DMS 273 (cell line): ENCODE data around the gene SLAIN1.
"Not testable (repeated sequence)": the region's sequence is repeated elsewhere in the genome, so short reads cannot be mapped to it uniquely, and the experiment has no call there.

Experiments
- DNase-seq: peaks from one replicate; lab custom pipeline; 2025; ENCODE audit not compliant: unreplicated experiment; lab: John Stamatoyannopoulos, UW

Gene SLAIN1

DNA sequence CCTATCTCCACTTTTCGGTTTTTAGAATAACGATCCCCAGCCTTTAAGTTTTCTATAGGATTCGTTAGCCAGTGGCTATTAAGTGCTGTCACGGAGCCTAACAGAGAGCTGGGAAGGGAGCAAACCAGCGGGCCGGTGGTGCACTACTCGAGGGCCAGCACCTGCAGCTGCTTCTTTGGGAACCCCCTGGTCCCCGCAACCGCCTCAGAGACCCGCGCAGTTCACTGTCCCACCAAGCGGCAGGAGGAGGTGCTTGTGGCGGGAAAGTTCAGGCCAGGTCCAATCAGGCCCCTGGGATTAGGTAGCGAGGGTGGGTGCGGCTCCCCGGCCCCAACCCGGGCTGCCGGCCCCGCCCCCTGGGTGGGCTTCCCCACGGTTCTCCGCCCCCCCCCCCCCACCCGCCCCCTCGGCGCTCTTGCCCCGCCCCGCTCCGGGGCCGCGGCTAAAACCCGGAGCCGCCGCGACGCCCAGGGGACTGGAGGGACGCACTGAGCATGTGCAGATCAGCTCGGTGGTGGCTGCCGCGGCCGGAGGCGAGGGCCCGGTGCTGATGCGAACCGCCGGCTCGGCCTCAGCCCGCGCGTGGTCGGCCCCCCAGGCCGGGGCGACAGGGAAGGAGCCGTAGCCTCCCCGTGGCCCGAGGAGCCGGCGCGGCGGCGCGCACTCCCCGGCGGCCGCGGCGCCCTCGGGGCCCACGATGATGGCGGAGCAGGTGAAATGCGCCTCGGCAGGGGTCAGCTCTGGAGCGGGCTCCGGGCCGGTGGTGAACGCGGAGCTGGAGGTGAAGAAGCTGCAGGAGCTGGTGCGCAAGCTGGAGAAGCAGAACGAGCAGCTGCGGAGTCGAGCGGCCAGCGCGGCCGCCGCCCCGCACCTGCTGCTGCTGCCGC, at the start of gene SLAIN1:
TSS of gene SLAIN1 (plus strand) at position 471 of the 887 bp plus-strand sequence. CDS start at position 698, 227 bp downstream.
- DNase-seq, result peak; percentile 90

DNA sequence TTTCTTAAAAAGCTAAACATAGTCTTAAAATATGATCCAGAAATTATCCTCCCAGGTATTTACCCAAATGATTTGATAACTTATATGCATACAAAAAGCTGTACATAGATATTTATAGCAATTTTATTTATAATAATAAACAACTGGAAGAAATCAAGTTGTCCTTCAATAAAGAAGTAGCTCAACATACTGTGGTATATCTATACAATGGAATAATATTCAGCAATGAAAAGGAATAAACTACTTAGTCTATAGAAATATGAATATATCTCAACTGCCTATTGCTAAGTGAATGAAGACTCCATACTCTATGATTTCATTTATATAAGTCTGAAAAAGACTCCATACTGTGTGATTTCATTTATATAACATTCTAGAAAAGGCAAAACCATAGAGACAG, 47.1 kb upstream of the SLAIN1 start:
- no peak for DNase-seq

DNA sequence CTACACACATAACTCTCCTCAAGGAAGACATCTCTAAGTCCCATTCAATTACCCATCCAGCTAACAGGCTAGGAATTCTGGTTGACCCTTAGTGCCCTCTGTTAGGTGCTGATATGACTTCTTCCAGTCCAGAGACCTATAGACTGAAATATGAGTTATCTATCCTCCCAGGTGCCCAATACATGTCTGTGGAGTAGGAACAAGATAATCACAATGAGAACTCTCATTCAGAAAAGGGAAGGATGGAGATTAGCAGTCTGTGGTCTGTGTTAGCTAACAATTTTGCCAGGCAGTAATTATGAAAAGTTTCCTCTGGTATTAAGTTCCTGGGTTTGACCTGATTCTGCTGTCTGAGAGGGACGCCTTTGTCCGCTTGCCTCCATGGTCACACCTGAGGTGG, 44.2 kb upstream of the SLAIN1 start:
- no peak for DNase-seq

DNA sequence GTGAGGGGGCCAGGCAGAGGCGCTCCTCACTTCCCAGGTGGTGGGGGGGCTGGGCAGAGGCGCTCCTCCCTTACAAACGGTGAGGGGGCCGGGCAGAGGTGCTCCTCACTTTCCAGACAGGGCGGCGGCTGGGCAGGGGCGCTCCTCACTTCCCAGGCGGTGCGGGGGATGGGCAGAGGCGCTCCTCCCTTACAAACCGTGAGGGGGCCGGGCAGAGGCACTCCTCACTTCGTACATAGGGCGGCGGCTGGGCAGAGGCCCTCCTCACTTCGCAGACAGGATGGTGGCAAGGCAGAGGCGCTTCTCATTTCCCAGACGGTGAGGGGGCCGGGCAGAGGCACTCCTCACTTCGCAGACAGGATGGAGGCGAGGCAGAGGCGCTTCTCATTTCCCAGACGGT, 37.5 kb upstream of the SLAIN1 start:
- not testable (repeated sequence) for DNase-seq

DNA sequence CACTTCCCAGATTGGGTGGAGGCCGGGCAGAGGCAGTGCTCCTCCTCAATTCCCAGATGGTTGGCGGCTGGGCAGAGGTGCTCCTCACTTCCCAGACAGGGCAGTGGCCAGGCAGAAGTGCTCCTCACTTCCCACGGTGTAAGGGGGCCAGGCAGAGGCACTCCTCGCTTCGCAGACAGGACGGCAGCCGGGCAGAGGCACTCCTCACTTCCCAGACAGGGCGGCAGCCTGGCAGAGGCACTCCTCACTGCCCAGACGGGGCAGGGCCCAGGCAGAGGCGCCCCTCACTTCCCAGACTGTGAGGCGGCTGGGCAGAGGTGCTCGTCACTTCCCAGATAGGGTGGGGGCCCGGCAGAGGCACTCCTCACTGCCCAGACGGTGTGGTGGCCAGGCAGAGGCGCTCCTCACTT, 36.6 kb upstream of the SLAIN1 start:
- no peak for DNase-seq

DNA sequence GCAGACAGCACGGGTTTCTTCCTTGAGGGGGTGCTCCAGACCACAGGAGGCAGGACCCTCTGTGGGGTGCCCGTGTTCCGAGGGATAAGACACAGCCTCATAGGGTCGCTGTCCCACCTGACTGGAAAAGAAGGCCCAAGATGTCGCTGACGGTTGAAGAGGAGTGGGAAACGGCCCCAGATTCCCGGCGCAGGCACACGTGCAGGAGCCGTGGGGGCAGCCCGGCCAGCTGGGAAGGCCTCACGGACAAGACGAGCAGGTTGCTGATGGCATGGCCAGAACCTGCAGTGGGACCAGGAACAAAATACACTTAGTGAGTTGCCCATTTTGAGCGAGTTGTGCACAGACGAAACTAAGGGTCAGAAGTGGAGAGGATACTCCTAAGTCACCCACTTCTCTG, 35.2 kb upstream of the SLAIN1 start:
- DNase-seq, result not testable (repeated sequence)

DNA sequence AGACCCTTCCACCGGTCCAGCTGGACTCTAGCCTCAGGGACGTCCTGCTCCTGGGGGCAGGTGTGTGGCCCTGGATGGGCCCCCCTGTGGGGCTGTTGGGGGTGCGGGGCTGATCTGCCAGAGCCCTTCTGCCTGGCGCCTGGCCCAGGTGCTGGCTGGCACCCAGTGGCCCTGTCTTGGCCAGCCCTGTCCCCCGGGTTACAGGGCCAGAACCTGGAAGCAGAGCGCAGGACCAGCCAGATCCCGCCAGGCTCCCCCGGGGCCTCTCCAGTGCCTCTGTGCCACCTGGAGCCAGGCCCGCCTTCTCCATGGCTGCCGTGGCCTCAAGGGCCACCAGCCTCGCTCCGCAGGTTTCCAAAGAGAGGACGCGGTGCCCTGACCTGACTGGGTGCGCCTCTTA, 34.7 kb upstream of the SLAIN1 start:
- not testable (repeated sequence) for DNase-seq

DNA sequence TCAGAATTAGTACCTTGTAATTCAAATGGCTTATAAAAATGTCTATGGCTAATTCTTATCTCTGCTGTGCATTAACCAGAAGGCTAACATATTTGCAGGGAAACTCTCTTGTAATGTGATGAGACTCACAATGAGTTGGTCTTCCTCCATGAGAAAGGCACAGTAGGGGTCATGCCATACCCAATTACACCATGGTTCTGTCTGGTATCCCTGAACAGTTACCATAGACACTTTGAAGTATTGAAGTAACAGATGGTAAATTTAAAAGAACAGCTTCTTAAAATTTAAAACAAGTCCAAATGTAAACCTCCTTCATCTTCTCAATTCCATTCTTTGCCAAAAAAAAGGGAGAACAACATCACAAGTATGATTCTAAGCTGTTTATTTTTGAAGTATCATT, 22.6 kb upstream of the SLAIN1 start:
- DNase-seq, result peak; percentile 49

DNA sequence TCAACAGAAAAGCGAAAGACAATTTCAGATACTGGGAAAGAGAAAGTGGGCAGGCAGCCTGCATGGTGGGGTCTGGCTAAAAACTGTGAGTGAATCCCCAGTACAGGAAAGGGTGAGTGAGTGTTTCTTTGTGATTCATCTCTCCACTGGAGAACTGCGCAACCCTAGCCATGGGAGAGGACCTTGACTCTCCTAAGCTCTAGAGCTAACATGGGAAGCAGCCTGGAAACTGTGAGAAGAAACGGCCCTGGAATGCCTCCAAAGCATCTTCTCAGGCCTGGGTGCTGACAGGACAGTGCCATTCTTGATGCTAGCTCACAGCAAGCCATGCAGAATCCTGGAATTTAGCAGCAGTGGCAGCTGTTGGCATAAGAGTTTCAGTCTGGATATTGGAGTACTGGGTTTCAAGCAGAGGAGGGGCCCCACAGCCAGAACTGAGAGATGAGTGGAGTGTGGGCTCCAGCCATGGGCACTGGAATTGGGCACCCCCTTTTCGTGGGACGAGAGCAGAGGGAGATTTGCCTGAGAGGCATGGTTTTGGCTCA, 18.7 kb upstream of the SLAIN1 start:
- no peak for DNase-seq

DNA sequence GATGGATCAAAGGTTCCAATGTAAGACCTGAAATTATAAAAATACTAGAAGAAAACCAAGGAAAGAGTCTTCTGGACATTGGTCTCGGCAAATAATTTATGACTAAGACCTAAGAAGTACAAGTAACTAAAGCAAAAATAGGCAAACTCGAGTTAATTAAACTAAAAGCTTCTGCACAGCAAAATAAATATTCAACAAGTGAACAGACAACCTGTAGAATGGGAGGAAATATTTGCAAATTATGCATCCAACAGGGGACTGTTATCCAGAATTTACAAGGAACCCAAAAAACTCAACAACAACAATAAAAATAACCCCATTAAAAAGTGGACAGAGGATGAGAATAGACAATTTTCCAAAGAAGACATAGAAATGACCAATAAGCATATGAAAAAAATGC, 9.7 kb upstream of the SLAIN1 start:
- DNase-seq, result no peak

DNA sequence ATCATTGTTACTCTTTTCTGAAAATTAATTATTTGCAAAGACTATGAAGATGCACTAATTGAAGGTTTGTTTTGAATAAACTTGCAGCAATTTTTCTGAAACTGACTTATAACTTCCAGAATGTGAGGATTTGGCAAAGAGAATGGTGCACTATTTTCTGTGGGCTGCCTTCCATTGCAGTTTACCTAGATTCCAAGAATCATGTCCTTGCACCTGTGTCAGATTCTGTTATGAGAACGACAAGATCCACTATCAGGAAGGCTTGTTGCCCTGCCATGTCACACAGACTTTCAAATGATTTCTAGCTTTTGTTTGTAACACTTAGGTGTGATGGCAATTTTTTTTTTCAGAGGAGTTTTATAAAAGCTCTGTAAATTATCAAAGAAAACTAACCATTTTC, 5.6 kb upstream of the SLAIN1 start:
- no peak for DNase-seq

DNA sequence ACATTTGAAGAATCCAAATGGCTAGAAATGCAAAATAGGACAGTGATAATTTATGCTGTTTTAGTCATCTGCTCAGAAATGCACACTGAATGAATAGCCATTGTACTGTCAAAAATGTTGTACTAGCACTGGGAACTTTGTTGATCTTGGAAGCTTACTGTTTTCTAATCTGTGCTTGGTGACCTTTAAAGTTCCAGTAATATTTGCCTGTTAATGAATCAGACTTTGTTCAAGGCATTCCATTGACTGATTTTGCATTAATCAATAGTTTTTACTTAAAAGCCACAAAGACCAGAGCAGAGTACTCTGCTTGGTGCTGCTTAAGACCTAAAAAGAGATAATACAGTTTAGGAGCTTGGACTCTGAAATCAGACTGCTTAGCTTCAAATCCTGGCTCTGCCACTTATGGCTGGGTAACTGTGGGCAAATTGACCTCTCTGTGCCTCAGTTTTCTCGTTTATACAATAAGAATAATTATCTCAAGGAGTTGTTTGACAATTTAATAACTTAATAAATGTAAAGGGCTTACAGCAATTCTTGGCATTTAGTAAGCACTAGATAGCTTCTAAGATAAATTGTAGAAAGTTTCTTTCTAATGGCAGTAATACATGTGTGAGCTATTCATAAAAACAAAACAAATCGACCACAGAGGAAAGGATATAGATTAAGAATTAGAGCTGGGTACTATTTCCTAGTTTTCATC, 4.6 kb upstream of the SLAIN1 start:
- no peak for DNase-seq

DNA sequence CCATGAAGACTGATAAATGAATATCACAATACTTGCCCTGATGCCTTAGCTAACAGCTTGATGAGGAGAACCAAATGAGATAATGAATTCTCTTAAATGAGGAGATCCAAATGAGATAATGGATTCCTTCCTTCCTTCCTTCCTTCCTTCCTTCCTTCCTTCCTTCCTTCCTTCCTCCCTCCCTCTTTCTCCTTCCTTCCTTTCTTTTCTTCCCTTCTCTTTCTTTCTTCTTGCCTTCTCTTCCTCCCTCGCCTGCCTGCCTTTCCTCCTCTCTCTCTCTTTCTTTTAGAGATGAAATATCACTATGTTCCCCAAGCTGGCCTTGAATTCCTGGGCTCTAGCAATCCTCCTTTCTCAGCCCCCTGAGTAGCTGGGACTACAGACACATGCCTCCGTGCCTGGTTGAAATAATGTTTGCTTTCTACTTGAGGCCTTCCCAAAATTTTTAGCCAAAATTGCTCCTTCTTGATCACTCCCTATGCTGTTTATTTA, 4.0 kb upstream of the SLAIN1 start:
- DNase-seq, result no peak

DNA sequence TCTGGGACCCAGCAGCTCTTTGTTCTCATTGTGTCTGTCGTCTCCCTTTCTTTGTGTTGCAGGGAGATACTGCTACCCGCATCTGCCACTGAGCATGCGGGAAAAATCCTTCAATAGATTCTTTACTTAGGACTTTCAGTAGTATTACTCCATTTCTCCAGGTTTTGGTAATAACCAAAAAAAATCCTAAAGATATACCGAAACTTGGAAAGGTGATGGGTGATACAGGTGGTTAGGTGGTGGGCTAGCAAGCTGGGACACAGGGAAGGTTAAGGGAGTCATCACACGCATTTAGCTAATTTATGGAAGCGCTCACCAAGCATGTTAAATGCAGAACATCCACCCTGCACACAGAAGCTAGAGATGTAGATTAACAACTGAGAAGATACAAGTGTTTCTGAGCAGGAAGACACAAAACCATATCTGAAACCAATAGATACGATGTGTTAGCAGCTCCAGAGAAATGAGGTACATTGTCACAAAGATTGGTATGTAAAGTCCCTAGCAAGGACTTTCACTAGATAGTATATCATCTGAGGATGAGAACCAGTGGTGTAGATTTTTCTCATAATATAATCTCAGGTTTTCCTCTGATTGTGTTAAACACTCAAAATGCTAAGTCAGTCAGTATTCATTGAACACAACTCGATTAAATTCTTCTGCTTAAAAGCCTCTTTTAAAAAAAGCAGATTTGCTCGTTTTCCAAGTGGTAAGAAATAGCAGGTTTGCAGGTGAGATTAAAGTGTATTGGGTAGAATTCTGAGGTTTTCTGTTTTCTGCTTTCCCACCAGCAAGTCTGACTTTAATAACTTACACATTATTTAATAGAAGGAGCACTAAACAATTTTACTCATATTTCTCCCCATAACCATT, 1.2 kb upstream of the SLAIN1 start:
- peak; percentile 9 for DNase-seq

DNA sequence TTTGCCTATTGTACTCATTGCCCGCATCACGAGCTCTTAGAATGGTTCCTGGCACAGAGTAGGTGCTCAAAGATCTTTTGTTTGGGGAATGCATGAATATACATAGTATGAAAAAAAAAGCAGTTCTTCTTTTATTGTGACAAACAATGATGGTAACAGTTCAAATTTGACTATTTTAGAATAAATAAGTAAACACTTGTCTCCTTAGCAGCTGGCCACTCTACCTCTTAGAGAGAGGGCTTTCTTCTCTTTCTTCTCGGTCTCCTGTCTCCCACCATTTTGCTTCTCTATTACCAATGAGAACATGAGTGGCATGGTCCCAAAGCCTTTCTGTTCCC, 639 bp upstream of the SLAIN1 start:
- peak; percentile 49 for DNase-seq

DNA sequence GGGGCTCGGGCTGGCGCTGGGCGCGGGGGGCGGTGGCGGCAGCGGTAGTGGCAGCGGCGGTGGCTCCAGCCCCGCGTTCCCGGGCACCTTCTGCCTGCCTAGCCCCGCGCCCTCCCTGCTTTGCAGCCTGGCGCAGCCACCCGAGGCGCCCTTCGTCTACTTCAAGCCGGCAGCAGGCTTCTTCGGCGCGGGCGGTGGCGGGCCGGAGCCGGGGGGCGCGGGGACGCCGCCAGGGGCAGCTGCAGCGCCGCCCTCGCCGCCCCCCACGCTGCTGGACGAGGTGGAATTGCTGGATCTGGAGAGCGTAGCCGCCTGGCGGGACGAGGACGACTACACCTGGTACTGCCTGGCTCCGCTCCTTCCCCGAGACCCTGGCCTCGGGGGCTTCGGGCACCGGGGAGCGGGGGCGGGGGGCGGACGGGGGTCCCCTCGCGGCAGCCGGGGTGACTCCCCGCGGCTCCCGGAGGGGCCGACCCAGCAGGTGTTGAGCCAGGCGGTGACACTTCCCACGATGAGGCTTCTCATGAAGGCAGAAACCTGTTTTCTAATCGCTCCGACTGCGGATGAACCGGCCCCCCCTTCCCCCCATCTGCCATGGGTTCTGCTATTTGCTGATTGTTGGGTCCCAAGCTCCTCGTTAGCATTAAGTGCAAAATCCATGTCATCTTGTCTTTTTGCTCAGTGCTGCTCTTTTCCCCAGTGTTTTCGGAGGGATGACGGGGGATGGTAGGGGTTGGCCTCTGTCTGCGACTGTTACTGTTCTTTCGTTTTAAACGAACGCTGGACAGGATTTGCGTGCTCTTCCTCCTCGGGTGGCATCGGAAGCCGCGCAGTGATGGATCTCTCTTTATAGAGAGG, 943 bp downstream of the SLAIN1 start:
- DNase-seq, result peak; percentile 79

DNA sequence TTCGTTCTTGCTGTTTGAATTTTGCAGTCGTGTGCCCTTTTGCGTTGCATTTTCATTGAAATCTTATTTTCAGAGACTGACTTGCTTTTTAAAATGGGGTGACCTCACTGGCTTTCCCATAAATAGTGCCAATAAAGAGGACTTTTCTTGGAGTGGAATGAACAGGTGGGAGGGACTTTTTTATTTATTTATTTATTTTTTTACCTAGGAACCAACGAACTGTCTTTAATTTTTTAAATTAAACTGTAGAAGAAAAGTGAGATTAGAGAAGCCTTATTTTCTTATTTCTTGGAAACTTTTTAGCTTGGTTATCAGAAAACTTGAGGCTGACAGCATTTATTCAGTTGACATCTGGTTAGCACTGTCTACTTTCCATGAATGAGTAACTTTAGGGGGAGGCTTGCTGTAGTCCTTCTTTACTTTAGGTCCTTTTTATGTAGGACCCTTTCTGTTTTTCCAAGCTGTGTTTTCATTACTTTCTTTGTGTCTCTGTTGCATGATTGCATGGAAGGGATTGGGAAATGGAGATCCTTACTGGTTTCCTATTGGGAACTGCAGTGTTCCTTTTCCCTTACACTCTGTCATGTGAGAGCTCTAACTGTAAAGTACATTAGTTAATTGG, 1.7 kb downstream of the SLAIN1 start:
- no peak for DNase-seq

DNA sequence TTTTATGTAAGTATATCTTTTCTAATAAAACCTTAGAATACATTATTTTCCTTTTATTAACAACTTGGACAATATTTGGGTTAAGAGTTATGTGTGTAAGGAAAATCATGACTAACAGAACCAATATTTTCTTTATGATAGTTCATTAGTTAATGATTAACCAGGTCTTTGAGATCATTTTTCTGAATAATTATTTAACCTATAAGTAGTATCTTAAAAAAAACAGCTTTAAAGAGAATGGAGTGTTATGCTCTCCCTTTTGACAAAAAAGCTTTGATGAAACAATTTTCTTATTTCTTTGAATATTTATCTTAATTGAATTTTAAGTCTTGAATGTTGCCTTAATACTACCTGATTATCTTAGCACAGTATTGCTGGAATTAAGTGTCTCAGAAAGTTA, 3.8 kb downstream of the SLAIN1 start:
- no peak for DNase-seq

DNA sequence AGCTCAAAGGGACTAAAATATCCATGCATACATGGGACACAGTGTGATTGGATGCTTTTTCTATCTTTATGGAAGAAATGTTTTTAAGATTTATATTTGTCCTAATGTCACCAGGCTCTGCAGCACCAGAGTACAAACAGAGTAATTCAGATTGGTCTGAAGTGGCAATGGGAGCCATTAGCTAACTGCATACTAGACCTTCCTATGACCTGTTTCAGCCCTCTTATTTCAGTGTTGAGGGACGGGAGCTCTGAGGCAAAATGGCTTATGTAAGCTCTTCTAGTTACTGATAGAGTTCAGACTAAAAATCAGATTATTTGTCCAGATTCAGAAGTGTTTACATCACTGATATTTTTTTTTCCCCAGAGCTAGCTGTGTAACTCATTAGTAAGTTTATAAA, 4.9 kb downstream of the SLAIN1 start:
- DNase-seq, result peak; percentile 2

DNA sequence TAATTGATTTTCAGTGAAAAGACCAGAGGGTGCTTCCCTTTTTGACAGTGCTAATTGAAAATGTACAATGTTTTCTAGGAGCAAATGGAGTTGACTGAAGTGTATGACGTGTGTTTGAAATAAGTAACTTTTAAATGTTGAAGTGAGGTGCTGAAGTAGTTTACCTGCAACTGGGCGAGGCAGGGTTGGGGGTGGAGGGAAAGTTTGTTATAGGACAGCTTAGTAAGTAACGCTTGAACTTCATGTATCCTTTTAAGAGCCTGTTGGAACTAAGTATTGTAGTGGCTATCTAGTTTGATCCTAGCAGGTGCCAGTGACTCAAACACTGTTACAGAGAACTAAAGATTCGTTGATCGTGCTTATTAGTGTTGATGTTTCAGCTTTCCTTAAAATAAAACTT, 5.9 kb downstream of the SLAIN1 start:
- no peak for DNase-seq
